H1 (cell line): Measurements from ENCODE around the gene PDE4B.

Experiments
- SIN3A ChIP-seq, 2 experiments: IDR thresholded peaks in 1 of 2; conservative IDR thresholded peaks in 1 of 2; 2 replicates each; pipeline ENCODE4 v1.6.1; 2011 to 2012; ENCODE audit warnings: low read length in 2 of 2, improper control_type of control experiment in 1 of 2, low read depth in 1 of 2, mild to moderate bottlenecking in 1 of 2
- ZNF274 ChIP-seq: IDR thresholded peaks from 2 replicates; pipeline ENCODE4 v1.7.0; 2012; ENCODE audit warnings: low read length, borderline replicate concordance; ENCODE audit errors: extremely low read depth

- TF ChIP-seq SIN3A (conservative IDR thresholded peaks at IDR 0.05 in 1 of 2, IDR thresholded peaks at IDR 0.05 in 1 of 2; ENCODE audit: low read depth in 1 of 2, low read length in 2 of 2) (no peak), ZNF274 (no peak)
These were observed 540.9 kb downstream of the PDE4B start for GRCh38 chr1:66333466-66334199.
